OCI-LY7 (cell line): Measurements from ENCODE around the gene OR2T11.
"Not testable (repeated sequence)": the region's sequence is repeated elsewhere in the genome, so short reads cannot be mapped to it uniquely, and the experiment has no call there.

Experiments used
- EZH2phosphoT487 ChIP-seq: fragments of 200-600 bp; sonication (generic); IDR thresholded peaks from 2 replicates; pipeline ENCODE4 v1.6.1; 2018; ENCODE audit warnings: low read depth, borderline replicate concordance, mild to moderate bottlenecking, mixed run types, antibody characterized with exemption, low read length, moderate library complexity, mixed read lengths
- TF ChIP-seq, protein P1 (sequence below): fragments of 200-600 bp; sonication (generic); conservative IDR thresholded peaks from 2 replicates; pipeline ENCODE4 v1.5.1; 2014; ENCODE audit warnings: mild to moderate bottlenecking, antibody characterized with exemption, low read length, moderate library complexity, mixed read lengths

DNA sequence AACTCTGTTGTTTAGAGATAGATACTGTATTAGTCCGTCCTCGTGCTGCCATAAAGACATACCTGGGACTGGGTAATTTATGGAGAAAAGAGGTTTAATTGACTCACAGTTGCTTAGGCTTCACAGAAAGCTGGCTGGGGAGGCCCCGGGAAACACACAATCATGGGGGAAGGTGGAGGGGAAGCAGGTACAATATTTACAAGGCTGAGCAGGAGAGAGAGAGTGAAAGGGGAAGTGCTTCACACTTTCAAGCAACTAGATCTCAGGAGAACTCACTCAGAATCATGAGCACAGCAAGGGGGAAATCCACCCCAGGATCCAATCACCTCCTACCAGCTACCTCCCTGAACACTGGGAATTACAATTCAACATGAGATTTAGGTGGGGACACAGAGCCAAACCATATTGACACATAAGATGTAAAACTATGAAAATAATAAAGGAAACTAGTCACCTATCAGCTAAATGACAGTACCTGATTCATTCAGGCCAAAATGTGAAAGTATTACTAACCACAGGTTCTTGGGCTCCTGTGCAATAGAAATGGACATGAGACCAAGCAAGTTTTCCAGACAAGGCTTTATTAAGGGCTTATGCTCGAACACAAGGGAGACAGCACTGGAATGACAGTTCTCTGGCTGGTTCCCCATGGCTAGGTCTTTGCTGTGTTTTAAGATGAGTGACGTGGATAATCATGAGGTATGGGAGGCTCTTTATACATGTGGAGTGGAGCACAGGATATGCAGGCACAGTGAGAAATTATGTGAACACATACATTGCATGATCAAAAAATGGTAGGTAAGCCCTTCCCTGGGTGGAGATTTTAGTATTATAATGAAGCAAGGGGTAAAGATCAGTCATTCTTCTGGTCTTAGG, 28.8 kb upstream of the OR2T11 start:
- TF ChIP-seq, protein P1, sequence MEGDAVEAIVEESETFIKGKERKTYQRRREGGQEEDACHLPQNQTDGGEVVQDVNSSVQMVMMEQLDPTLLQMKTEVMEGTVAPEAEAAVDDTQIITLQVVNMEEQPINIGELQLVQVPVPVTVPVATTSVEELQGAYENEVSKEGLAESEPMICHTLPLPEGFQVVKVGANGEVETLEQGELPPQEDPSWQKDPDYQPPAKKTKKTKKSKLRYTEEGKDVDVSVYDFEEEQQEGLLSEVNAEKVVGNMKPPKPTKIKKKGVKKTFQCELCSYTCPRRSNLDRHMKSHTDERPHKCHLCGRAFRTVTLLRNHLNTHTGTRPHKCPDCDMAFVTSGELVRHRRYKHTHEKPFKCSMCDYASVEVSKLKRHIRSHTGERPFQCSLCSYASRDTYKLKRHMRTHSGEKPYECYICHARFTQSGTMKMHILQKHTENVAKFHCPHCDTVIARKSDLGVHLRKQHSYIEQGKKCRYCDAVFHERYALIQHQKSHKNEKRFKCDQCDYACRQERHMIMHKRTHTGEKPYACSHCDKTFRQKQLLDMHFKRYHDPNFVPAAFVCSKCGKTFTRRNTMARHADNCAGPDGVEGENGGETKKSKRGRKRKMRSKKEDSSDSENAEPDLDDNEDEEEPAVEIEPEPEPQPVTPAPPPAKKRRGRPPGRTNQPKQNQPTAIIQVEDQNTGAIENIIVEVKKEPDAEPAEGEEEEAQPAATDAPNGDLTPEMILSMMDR = not testable (repeated sequence)
- TF ChIP-seq EZH2phosphoT487 = not testable (repeated sequence)
